Stimulated activated CD4-positive, alpha-beta T cell treated with anti-CD3 and anti-CD28 coated beads, Interleukin-15, amount 100 ng/mL, for 48 hours (primary cell): ENCODE measurements around the gene AANAT.

Experiments used
- DNase-seq, 2 donors: peaks; one replicate each; pipeline ENCODE4 v3.0.0-alpha.2; 2020; ENCODE audit warnings: low read depth in 2 of 2

AANAT gene

GRCh38 chr17:76490112-76490710 is 22.8 kb downstream of the AANAT start:
- no peak for DNase-seq

- DNase-seq = no peak
Observed at GRCh38 chr17:76491271-76492122, 24.1 kb downstream of the AANAT start.

GRCh38 chr17:76492123-76492988 is 25.0 kb downstream of the AANAT start:
- no peak for DNase-seq

DNA sequence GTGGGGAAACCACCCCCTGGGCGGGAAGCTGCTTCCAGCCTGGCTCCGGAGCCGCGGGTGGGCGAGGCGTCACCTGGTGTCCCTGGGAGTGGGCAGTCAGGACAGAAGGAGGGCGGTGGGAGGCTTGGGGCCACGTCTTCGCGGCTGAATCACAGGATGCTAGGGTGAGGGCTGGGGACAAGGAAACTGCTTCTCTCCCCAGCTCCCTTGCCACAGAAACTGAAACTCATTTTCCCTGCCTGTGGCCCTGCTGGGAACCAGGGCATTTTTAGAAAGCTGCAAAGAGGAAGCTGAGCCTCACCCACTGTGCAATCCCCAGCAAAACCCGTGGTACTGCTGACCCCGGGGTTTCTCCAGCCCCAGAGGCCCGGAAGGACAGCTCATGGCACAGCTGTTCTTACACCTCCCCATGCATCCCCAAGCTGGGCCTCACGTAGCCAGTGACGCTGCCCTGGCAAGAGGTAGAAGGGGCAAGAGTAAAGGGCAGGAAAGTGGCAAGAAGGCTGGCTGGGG is 25.6 kb downstream of the AANAT start:
- peak; percentile 22 to 45 for DNase-seq

GRCh38 chr17:76493505-76494167 is 26.2 kb downstream of the AANAT start:
- no peak for DNase-seq

GRCh38 chr17:76495663-76496400 is 28.4 kb downstream of the AANAT start:
- DNase-seq = no peak

DNA sequence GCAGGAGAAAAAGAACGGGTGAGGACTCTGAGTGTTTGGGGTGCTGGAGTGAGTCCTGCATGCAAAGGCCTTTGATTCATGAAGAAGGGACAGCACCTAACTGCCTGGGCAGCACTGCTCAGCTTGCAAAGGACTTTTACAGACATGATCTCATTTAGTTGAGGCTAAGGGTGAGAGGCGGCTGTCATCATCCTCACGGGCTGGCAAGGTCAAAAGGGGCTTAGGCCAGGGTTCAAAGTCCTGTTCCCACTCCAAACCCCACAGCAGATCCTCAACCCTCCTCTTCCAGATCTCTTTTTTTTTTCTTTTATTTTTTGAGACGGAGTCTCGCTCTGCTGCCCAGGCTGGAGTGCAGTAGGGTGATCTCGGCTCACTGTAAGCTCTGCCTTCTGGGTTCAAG is 29.1 kb downstream of the AANAT start:
- DNase-seq = no peak

DNA sequence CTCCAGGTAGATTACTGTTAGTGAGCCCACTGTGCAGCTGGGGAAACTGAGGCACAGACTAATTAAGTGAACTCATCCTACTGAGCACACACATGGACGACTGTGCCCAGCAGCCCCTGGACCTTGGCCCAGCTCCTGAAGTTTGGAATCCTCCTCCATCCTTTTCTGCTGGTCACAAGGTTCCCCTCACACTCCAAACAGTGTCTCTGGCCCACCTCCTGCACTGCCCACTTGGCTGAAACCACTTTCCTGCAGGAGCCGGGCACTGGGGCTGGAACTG is 30.2 kb downstream of the AANAT start:
- DNase-seq = no peak

DNA sequence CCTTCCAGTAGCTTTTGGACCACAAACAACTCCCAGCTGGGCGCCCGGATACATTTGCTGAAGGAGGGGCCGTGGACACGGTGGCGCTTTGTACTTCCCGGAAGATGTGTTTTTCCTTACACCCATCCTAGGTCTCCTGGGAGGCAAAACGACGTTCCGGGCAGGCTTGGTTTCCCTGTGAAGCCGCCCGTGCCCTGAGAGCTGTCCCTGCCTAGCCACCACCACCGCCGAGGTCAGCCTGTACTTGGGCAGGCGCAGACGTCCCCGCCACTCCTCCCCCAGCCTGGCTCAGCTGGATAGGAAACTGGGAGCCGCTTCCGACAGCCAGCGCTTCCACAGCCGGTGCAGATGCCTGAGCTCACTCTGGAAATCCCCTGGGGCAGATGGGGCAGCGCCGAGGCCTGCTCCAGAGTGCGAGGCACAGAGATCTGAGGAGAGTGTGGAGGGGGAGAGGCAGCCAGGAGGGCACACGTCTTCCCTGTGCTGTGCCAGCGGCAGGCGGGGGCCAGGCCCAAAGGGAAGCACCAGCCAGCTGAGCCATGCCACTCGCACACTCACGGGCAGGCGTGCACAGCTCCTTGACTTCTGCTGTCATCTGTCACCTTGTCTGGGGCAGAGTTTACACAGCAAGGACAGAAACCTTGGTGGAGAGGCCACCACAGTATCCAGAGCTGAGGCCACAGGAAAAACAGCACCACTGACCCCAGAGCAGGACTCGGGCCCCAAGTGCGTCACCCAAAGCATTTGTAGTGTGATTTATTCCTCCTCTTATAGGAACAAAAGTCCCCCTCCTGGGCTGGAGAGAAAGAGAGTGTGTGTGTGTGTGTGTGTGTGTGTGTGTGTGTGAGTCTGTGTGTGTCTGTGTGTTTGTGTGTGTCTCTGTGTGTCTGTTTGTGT is 30.8 kb downstream of the AANAT start:
- no peak for DNase-seq

- no peak for DNase-seq
Observed at GRCh38 chr17:76498876-76499251, 31.5 kb downstream of the AANAT start.

GRCh38 chr17:76499267-76499667 is 31.9 kb downstream of the AANAT start:
- no peak for DNase-seq

DNA sequence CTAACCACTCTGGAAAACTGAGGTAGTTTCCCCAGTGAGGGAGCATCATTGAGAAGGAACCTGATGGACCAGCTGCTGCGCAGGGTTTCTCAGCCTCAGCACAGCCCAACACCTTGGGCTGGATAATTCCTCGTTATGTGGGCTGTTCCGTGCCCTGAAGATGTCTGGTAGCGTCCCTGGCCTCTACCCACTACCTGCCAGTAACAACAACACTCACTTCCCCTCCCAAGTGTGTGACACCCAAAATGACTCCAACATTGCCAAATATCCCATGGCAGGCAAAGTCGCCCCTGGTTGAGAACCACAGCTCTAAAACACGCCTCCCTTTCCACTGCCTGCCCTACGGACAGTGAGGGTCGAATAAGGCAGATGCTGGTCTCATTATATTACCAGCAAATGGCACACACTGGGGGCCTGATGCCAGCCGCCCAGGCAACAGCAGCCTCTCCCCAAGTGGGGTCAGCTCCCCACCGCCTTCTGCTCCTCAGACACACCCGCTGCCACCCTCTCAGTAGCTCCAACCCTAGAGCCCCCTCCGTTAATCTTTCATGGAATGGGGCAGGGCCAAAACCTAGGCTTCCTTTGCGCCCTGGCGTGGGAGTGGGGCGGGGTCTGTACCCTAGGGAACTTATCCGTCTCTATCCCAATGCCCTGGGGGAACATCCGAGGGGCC is 32.8 kb downstream of the AANAT start:
- DNase-seq = no peak

- DNase-seq = no peak
Observed at GRCh38 chr17:76500747-76501017, 33.3 kb downstream of the AANAT start.

GRCh38 chr17:76501018-76501826 is 33.8 kb downstream of the AANAT start, which contains the start of gene RHBDF2:
Gene RHBDF2 (minus strand): TSS chr17:76501423. CDS start chr17:76481524, 19,899 bp downstream.
- peak; percentile 86 to 95 for DNase-seq

- DNase-seq = no peak
Observed at GRCh38 chr17:76501827-76502307, 34.5 kb downstream of the AANAT start.

GRCh38 chr17:76502341-76503211 is 35.2 kb downstream of the AANAT start:
- DNase-seq = no peak

DNA sequence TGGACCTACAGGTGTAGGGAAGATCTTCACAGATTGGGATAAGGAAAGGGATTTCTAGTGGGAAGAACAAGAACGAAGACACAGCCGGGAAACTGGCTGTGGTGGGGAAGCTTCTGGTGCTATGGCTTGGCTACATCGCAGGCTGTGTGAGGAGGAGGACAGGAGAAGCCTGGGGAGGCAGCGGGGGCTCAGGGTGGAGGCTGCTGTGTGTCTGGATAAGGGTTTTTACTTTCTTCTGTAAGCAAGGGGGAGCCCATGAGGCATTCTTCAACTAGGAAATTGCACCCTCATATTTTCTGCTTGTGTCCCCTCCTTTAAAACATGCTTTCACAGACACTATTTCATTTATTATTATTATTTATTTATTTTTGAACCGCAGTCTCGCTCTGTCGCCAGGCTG is 36.7 kb downstream of the AANAT start:
- no peak for DNase-seq
